ENCODE data around the gene ARRB1. TPM values are rescaled to one million over a fixed set of nuclear protein-coding genes. Genes with fewer than 3 reads are reported as not detected.

Gene ARRB1
- total RNA-seq, 1 donor from 2014 or later, result 38.0 TPM

DNA sequence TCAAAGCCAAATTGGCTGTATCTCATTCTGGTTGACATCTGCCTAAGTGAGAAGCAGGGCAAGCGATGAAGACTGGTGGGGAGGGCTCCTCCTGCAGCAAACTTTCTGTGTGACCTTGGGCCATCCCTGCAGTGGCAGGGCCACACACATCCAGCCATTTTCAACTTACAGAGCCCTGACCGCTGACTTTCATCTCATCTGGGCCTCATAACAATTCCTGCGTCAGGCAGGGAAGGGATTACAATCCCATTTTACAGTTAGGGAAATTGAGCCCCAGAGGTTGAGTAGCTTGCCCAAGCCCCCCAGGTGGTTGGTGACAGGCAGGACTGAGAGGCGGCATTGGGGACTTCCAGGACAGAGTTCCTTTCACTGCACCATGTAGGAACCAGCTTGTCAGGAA lies 89.0 kb downstream of the ARRB1 start:
- TF ChIP-seq, protein P1, sequence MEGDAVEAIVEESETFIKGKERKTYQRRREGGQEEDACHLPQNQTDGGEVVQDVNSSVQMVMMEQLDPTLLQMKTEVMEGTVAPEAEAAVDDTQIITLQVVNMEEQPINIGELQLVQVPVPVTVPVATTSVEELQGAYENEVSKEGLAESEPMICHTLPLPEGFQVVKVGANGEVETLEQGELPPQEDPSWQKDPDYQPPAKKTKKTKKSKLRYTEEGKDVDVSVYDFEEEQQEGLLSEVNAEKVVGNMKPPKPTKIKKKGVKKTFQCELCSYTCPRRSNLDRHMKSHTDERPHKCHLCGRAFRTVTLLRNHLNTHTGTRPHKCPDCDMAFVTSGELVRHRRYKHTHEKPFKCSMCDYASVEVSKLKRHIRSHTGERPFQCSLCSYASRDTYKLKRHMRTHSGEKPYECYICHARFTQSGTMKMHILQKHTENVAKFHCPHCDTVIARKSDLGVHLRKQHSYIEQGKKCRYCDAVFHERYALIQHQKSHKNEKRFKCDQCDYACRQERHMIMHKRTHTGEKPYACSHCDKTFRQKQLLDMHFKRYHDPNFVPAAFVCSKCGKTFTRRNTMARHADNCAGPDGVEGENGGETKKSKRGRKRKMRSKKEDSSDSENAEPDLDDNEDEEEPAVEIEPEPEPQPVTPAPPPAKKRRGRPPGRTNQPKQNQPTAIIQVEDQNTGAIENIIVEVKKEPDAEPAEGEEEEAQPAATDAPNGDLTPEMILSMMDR (IDR thresholded peaks at IDR 0.05; ENCODE audit: partially characterized antibody, unreplicated experiment), result no peak
- Mint-ChIP-seq H3K4me3 (ENCODE audit: unreplicated experiment) (no peak overlapping the region), H3K4me1 (ENCODE audit: low read depth, unreplicated experiment) (no peaks in the 10 kb centered on the region), H3K9me3 (ENCODE audit: unreplicated experiment) (peaks cover 7% of the 10 kb centered on the region), H3K27ac (ENCODE audit: unreplicated experiment) (no peak overlapping the region), H3K36me3 (ENCODE audit: unreplicated experiment) (no peaks in the 10 kb centered on the region), H3K27me3 (ENCODE audit: unreplicated experiment) (peaks cover 9% of the 10 kb centered on the region)
- peak; percentile 2 for DNase-seq

DNA sequence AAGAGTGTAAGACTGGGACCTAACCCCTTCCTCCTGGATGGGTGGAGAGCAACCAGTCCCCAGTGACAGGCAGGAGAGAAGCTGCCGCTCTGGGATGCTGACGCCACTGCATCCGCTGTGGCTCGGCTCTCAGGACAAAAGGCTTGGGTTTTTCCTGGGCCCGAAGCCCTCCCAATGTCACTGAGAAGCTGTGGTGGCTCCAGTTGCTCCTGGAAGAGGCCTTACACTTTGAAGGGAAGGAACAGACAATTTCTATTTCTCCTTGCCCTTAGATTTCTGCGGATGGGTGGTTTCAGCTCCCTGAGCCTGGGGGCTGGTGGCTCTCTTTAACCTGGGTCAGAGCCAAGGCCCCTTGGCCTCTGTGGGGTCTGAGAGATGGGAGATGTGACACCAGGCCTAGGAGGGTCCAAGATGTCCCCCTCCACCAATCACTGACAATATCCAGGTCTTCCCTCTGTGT lies 89.5 kb downstream of the ARRB1 start:
- DNase-seq, result peak; percentile 10
- TF ChIP-seq, protein P1 (IDR thresholded peaks at IDR 0.05; ENCODE audit: partially characterized antibody, unreplicated experiment), result no peak
- no peak overlapping the region for H3K27ac Mint-ChIP-seq (ENCODE audit: unreplicated experiment)
- no peaks in the 10 kb centered on the region for H3K36me3 Mint-ChIP-seq (ENCODE audit: unreplicated experiment)
- H3K4me3 Mint-ChIP-seq (ENCODE audit: unreplicated experiment), result no peak overlapping the region
- H3K9me3 Mint-ChIP-seq (ENCODE audit: unreplicated experiment), result peaks cover 7% of the 10 kb centered on the region
- no peaks in the 10 kb centered on the region for H3K4me1 Mint-ChIP-seq (ENCODE audit: low read depth, unreplicated experiment)
- H3K27me3 Mint-ChIP-seq (ENCODE audit: unreplicated experiment), result peaks cover 9% of the 10 kb centered on the region

DNA sequence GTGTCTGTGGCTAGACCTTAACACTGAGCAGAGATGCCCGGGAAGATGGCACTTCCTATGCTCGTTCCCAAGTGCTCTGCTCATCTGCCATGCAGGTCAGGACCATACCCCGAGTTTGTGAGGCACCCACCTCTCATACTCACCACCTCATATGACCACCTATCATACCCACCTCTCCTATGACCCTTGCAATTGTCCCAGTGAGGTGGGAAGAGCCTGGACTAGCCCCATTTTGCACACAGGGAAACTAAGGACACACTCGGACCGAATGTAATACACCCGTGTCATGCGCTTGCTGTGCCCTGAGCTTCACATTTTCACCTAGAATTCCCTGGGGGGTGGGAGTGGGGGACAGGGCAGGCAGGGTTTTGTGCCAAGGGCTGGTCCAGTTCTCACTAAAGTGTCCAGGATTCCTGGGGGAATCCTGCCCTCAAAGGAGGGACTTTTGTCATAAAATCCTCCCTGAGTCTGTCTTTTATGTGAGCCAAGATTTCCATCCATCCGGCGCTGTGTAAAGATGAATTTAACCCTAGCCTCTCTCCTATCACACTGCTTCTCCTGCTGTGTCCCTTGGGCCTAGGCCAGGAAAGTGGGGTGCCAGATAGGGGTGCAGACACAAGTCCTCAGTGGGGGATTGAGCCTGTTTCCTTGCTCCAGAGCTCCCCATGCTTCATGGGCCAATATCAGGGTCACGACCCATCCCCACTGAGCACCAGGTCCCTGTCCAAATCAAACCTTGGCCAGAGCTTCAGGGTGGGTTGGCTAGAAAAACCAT lies 90.9 kb downstream of the ARRB1 start:
- Mint-ChIP-seq H3K36me3 (ENCODE audit: unreplicated experiment) (no peaks in the 10 kb centered on the region), H3K27me3 (ENCODE audit: unreplicated experiment) (peaks cover 3% of the 10 kb centered on the region), H3K4me3 (ENCODE audit: unreplicated experiment) (no peak overlapping the region), H3K4me1 (ENCODE audit: low read depth, unreplicated experiment) (no peaks in the 10 kb centered on the region), H3K27ac (ENCODE audit: unreplicated experiment) (no peak overlapping the region), H3K9me3 (ENCODE audit: unreplicated experiment) (peaks cover 2% of the 10 kb centered on the region)
- TF ChIP-seq, protein P1 (IDR thresholded peaks at IDR 0.05; ENCODE audit: partially characterized antibody, unreplicated experiment), result no peak
- peak; percentile 7 for DNase-seq

DNA sequence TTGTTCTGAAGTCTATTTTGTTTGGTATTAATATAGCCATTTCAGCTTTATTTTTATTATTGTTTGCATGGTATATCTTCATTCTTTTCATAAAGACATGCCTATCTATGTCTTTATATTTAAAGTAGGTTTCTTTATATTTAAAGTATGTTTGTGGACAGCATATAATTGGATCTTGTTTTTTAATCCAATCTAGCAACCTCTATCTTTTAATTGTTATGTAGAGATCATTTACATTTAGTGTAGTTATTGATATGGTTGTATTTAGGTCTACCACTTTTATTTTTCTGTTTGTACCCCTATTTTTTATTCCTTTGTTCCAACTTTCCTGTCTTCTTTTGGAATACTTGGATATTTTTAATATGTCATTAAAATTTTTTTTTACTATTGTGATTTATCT lies 97.1 kb downstream of the ARRB1 start:
- TF ChIP-seq, protein P1 (IDR thresholded peaks at IDR 0.05; ENCODE audit: partially characterized antibody, unreplicated experiment), result no peak
- H3K36me3 Mint-ChIP-seq (ENCODE audit: unreplicated experiment), result no peaks in the 10 kb centered on the region
- H3K4me3 Mint-ChIP-seq (ENCODE audit: unreplicated experiment), result no peak overlapping the region
- H3K9me3 Mint-ChIP-seq (ENCODE audit: unreplicated experiment), result no peaks in the 10 kb centered on the region
- H3K4me1 Mint-ChIP-seq (ENCODE audit: low read depth, unreplicated experiment), result no peaks in the 10 kb centered on the region
- H3K27me3 Mint-ChIP-seq (ENCODE audit: unreplicated experiment), result peaks cover 1% of the 10 kb centered on the region
- H3K27ac Mint-ChIP-seq (ENCODE audit: unreplicated experiment), result no peak overlapping the region
- DNase-seq, result no peak

DNA sequence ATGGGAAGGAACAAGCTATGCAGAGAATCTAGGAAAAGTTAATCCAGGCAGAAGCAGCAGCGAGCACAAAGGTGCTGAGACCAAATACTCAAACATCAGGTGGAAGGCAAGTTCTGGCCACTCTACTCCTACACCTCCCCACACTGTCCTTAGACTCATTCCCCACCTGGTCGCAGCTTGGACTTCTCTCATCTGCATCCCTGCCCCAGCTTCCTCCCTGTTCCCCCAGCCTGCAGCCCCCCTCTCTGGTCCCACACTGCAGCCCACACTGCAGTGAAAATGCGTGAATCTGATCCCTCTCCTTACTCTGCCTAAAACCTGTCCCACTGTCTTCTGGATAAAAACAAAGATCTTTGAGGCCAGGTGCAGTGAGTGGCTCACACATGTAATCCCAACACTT lies 101.8 kb downstream of the ARRB1 start:
- no peak for DNase-seq
- Mint-ChIP-seq H3K27ac (ENCODE audit: unreplicated experiment) (no peak overlapping the region), H3K4me3 (ENCODE audit: unreplicated experiment) (no peak overlapping the region), H3K36me3 (ENCODE audit: unreplicated experiment) (no peaks in the 10 kb centered on the region), H3K4me1 (ENCODE audit: low read depth, unreplicated experiment) (no peaks in the 10 kb centered on the region), H3K27me3 (ENCODE audit: unreplicated experiment) (peaks cover 1% of the 10 kb centered on the region), H3K9me3 (ENCODE audit: unreplicated experiment) (no peaks in the 10 kb centered on the region)
- TF ChIP-seq, protein P1 (IDR thresholded peaks at IDR 0.05; ENCODE audit: partially characterized antibody, unreplicated experiment), result no peak

Measured in glutamatergic neuron (in vitro differentiated cells).